ENCODE results near the gene C4BPA. TPM values are rescaled to one million over a fixed set of nuclear protein-coding genes. Genes with fewer than 3 reads are reported as not detected.

C4BPA gene
- total RNA-seq, 1 donor from 2014 or later = not detected

DNA sequence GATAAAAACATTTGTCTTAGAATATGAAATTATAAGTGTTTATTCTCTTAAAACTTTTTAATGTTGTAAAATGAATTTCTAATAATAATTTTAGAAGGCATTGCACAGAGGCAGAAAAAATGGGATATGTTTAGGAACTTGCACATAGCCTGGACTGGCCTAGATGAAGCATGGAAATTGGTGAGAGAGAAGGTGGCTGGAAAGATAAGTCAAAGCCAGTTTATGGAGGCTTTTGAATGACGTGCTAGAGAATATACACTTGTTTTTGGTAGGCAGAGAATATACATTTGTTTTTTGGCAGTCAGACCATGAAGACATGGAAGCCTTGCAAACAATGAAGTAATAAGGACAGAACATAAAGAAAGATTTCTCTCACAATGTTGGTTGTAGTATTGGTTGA lies 2.3 kb upstream of the C4BPA start:
- TF ChIP-seq EZH2 (IDR thresholded peaks at IDR 0.05; ENCODE audit: insufficient read depth, low read length) (no peak), CTCF (IDR thresholded peaks at IDR 0.05; ENCODE audit: insufficient read depth, low read depth, low read length) (no peak)
- Histone ChIP-seq H3K4me2 (ENCODE audit: low read length) (no peak overlapping the region), H4K20me1 (ENCODE audit: insufficient read depth, low read length) (no peaks in the 10 kb centered on the region), H3K27ac (ENCODE audit: low read depth, low read length) (no peak overlapping the region), H2AFZ (ENCODE audit: low read depth, low read length) (no peak overlapping the region), H3K9me3 (ENCODE audit: insufficient read depth, low read depth, low read length) (no peaks in the 10 kb centered on the region), H3K9ac (ENCODE audit: low read length) (no peak overlapping the region), H3K4me1 (ENCODE audit: insufficient read depth, low read length) (no peaks in the 10 kb centered on the region), H3K4me3 (ENCODE audit: insufficient read depth, low read depth, low read length) (no peak overlapping the region), H3K36me3 (ENCODE audit: insufficient read depth, low read length) (no peaks in the 10 kb centered on the region), H3K79me2 (ENCODE audit: insufficient read depth, low read length) (no peaks in the 10 kb centered on the region), H3K27me3 (ENCODE audit: insufficient read depth, low read length) (peaks cover 4% of the 10 kb centered on the region)
- H3K4me1 Mint-ChIP-seq (ENCODE audit: low read depth, unreplicated experiment) = no peaks in the 10 kb centered on the region
- peaks cover 11% of the 10 kb centered on the region for H3K27me3 Mint-ChIP-seq (ENCODE audit: low read depth, unreplicated experiment)
- H3K9me3 Mint-ChIP-seq (ENCODE audit: unreplicated experiment) = peaks cover 3% of the 10 kb centered on the region
- H3K4me3 Mint-ChIP-seq (ENCODE audit: unreplicated experiment) = no peak overlapping the region
- FAIRE-seq (no peak), DNase-seq (ENCODE audit: low read depth) (no peak)
- H3K27ac Mint-ChIP-seq (ENCODE audit: unreplicated experiment) = no peak overlapping the region
- H3K36me3 Mint-ChIP-seq (ENCODE audit: low read depth, unreplicated experiment) = peaks cover 1% of the 10 kb centered on the region

GRCh38 chr1:207102146-207102545 lies 1.9 kb upstream of the C4BPA start:
- no peak overlapping the region for H3K4me3 ChIP-seq (ENCODE audit: insufficient read depth, low read depth, low read length)
- no peaks in the 10 kb centered on the region for H3K9me3 ChIP-seq (ENCODE audit: insufficient read depth, low read depth, low read length)
- H3K27me3 Mint-ChIP-seq (ENCODE audit: low read depth, unreplicated experiment) = peaks cover 11% of the 10 kb centered on the region
- no peak for TF ChIP-seq CTCF (IDR thresholded peaks at IDR 0.05; ENCODE audit: insufficient read depth, low read depth, low read length)
- no peak for TF ChIP-seq EZH2 (IDR thresholded peaks at IDR 0.05; ENCODE audit: insufficient read depth, low read length)
- H3K9me3 Mint-ChIP-seq (ENCODE audit: unreplicated experiment) = peaks cover 3% of the 10 kb centered on the region
- H3K27ac ChIP-seq (ENCODE audit: low read depth, low read length) = no peak overlapping the region
- H3K9ac ChIP-seq (ENCODE audit: low read length) = no peak overlapping the region
- no peaks in the 10 kb centered on the region for H3K4me1 ChIP-seq (ENCODE audit: insufficient read depth, low read length)
- H3K4me1 Mint-ChIP-seq (ENCODE audit: low read depth, unreplicated experiment) = no peaks in the 10 kb centered on the region
- FAIRE-seq (no peak), DNase-seq (ENCODE audit: low read depth) (no peak)
- H3K27ac Mint-ChIP-seq (ENCODE audit: unreplicated experiment) = no peak overlapping the region
- H4K20me1 ChIP-seq (ENCODE audit: insufficient read depth, low read length) = no peaks in the 10 kb centered on the region
- no peaks in the 10 kb centered on the region for H3K36me3 ChIP-seq (ENCODE audit: insufficient read depth, low read length)
- peaks cover 1% of the 10 kb centered on the region for H3K36me3 Mint-ChIP-seq (ENCODE audit: low read depth, unreplicated experiment)
- H3K79me2 ChIP-seq (ENCODE audit: insufficient read depth, low read length) = no peaks in the 10 kb centered on the region
- H2AFZ ChIP-seq (ENCODE audit: low read depth, low read length) = no peak overlapping the region
- peaks cover 4% of the 10 kb centered on the region for H3K27me3 ChIP-seq (ENCODE audit: insufficient read depth, low read length)
- H3K4me2 ChIP-seq (ENCODE audit: low read length) = no peak overlapping the region
- H3K4me3 Mint-ChIP-seq (ENCODE audit: unreplicated experiment) = no peak overlapping the region

DNA sequence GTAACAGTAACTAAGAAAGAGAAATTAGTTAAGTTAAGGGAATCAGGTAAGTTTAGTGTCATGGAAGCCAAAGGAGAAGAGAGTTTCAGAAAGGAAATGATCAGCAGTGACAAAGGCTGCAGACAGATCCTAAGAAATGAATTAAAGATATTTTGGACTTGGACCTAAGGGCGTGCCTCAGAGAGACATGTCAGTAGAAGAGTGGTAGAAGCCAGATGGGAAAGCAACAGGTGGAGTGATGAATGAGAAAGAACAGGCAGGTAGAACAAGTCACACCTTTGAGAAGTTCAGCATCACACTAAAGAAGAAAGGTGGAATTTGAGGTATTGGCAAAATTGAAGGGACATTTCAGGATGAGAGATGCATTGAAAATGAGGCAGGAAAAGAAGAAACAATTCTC lies 1.4 kb upstream of the C4BPA start:
- Histone ChIP-seq H3K4me1 (ENCODE audit: insufficient read depth, low read length) (no peaks in the 10 kb centered on the region), H4K20me1 (ENCODE audit: insufficient read depth, low read length) (no peaks in the 10 kb centered on the region), H3K27me3 (ENCODE audit: insufficient read depth, low read length) (peaks cover 4% of the 10 kb centered on the region), H3K27ac (ENCODE audit: low read depth, low read length) (no peak overlapping the region), H3K79me2 (ENCODE audit: insufficient read depth, low read length) (no peaks in the 10 kb centered on the region), H2AFZ (ENCODE audit: low read depth, low read length) (no peak overlapping the region), H3K4me2 (ENCODE audit: low read length) (no peak overlapping the region), H3K9ac (ENCODE audit: low read length) (no peak overlapping the region), H3K4me3 (ENCODE audit: insufficient read depth, low read depth, low read length) (no peak overlapping the region), H3K36me3 (ENCODE audit: insufficient read depth, low read length) (no peaks in the 10 kb centered on the region), H3K9me3 (ENCODE audit: insufficient read depth, low read depth, low read length) (no peaks in the 10 kb centered on the region)
- TF ChIP-seq EZH2 (IDR thresholded peaks at IDR 0.05; ENCODE audit: insufficient read depth, low read length) = no peak
- TF ChIP-seq CTCF (IDR thresholded peaks at IDR 0.05; ENCODE audit: insufficient read depth, low read depth, low read length) = no peak
- H3K27ac Mint-ChIP-seq (ENCODE audit: unreplicated experiment) = no peak overlapping the region
- H3K27me3 Mint-ChIP-seq (ENCODE audit: low read depth, unreplicated experiment) = peaks cover 11% of the 10 kb centered on the region
- no peaks in the 10 kb centered on the region for H3K4me1 Mint-ChIP-seq (ENCODE audit: low read depth, unreplicated experiment)
- no peak for FAIRE-seq
- H3K4me3 Mint-ChIP-seq (ENCODE audit: unreplicated experiment) = no peak overlapping the region
- no peak for DNase-seq (ENCODE audit: low read depth)
- H3K9me3 Mint-ChIP-seq (ENCODE audit: unreplicated experiment) = peaks cover 3% of the 10 kb centered on the region
- peaks cover 1% of the 10 kb centered on the region for H3K36me3 Mint-ChIP-seq (ENCODE audit: low read depth, unreplicated experiment)

Measured in astrocyte (in vitro differentiated cells and primary cell).